Stimulated activated CD8-positive, alpha-beta memory T cell treated with anti-CD3 and anti-CD28 coated beads, Interleukin-12 subunit alpha, Interleukin-12 subunit beta, amount 100 ng/mL, for 24 hours (primary cell): Measurements from ENCODE around the gene MFNG.
"Not testable (repeated sequence)": the region's sequence is repeated elsewhere in the genome, so short reads cannot be mapped to it uniquely, and the experiment has no call there.

ENCODE experiments used
- DNase-seq: peaks from one replicate; pipeline ENCODE4 v3.0.0-alpha.2; 2020; ENCODE audit errors: extremely low read depth

The MFNG gene, protein sequence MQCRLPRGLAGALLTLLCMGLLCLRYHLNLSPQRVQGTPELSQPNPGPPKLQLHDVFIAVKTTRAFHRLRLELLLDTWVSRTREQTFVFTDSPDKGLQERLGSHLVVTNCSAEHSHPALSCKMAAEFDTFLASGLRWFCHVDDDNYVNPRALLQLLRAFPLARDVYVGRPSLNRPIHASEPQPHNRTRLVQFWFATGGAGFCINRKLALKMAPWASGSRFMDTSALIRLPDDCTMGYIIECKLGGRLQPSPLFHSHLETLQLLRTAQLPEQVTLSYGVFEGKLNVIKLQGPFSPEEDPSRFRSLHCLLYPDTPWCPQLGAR

DNA sequence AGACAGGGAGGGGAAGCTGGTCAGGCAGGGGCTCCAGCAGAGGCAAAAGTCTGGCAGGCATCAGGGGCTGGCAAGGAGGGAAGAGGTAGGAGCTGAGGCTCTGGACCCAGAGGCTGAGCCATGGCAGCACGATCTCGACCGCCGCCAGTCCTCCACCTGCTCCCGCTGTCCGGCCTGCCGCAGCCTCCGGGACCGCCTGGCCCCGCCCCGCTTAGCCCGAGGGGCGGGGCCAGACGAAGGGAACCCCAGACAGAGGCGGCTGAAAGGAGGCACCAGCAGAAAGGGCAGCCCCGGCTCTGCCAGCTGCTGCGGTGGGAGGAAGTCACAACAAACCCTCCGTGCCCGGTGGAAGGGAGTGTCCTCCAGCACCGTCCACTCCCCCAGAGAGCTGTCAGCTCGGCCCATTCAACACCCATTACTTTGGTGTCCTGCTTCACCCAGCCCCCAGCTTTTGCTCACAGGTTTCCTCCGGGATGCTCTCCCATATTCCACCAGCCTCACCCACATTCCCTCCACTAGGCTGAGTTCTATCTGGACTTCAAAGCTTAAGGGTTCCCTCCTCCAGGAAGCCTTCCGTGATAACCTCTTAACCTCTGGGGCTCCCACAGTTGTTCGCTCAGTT is at the start of gene MFNG:
MFNG (minus strand) TSS at position 161 of the 622 bp plus-strand sequence. CDS start 207 bp downstream, outside the sequence.
- peak; percentile 41 for DNase-seq

DNA sequence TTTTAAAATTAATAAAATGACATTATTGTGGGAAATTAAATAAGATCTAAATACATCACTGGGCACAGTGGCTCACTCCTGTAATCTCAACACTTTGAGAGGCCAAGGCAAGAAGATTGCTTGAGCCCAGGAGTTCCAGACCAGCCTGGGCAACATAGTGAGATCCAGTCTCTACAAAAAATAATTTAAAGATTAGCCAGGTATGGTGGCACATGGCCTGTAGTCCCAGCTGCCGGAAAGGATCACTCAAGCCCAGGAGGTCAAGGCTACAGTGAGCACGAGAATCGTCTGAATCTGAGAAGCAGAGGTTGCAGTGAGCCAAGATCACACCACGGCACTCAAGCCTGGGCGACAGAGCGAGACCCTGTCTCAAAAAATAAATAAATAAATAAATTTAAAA is 49.0 kb upstream of the MFNG start:
- no peak for DNase-seq

DNA sequence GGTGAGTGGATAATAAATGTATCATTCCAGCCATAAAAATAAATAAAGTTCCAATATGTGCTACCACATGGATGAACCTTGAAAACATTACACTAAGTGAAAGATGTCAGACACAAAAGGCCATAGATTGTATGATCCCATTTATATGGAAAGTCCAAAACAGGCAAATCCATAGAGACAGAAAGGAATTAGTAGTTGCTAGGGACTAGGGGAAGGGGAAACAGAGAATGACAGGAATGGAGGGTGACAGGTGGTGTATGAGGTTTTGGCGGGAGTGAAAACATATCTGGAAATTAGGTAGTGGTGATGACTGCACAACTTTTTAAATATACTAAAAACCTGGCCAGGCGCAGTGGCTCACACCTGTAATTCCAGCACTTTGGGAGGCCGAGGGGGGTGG is 48.3 kb upstream of the MFNG start:
- DNase-seq: no peak

DNA sequence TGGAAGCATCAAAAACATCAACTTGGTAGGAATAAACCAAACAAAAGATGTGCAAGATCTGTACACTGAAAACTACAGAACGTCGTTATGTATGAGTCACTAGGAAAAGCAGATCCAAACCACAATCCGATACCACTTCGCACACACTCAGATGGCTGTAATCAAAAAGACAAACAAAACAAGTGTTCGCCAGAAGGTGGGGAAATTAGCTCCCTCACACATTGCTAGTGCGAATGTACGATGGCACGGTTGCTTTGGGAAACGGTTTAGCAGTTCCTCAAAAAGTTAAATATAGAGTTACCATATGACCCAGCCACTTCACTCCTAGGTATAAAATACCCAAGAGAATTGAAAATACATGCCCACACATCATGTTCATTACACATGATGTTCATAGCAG is 47.8 kb upstream of the MFNG start:
- no peak for DNase-seq

DNA sequence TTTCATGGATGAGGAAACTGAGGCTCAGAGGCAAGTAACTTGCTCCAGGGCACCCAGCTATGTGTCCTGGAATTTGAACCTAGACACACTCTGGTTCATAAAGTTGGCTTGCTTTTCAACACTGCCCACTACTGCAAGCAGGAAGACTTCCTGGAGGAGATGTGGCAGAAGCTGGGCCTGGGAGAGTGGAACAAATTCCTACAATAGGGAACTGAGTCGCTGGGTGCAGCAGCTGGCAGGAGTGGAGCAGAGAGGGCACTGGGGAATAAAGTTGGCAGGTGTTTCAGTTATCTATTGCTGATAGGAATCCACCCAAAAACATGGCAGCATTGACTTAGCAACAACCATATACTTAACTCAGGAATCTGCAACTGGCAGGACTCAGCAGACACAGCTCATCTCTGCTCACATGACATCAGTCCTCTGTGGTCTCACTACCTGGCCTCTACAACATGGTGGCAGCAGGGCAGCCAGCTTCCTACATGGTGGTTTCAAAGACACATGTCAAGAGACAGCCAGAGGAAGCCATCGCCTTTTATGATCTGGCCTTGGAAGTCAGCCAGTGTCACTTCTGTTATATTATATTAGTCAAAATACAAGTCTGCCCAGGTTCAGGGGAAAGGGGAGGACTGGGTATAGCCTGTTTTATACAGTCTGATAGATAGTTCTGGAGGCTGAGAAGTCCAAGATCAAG is 43.6 kb upstream of the MFNG start:
- no peak for DNase-seq

DNA sequence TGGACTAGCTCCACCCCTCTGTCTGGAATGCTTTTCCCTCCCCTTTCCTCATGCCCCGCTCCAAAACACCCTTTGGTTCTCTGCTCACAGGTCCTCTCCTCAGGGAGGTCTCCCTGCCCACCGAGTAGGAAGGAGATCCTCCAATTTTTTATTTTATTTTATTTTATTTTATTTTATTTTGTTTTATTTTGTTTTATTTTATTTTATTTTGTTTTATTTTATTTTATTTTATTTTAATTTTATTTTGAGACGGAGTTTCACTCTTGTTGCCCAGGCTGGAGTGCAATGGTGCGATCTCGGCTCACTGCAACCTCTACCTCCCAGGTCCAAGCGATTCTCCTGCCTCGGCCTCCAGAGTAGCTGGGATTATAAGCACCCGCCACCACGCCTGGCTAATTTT is 41.8 kb upstream of the MFNG start:
- not testable (repeated sequence) for DNase-seq

DNA sequence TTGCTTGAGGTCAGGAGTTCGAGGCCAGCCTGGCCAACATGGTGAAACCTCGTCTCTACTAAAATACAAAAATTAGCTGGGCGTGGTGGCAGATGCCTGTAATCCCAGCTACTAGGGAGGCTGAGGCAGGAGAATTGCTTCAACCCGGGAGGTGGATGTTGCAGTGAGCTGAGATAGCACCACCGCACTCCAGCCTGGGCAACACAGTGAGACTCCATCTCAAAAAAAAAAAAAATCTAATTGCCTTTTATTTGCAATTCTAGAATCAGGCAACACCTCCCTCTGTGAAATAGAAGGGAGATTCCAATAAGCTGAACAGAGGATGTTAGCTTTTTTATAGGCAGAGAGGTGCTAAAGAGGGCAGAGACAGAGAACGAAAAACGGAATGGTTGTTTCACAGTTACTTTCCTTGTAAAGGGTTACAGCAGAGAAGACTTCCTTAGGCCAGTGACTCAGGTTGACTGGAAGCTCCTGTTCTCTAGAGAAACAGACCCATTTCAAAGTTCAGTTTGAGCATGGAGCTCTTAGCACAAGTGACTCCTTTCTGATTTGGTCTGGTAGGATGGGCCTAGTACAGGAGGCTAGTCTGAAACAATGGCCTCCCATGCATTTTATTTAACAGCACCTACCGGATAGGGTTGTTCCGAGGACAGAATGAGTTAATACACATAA is 41.0 kb upstream of the MFNG start:
- DNase-seq: not testable (repeated sequence)

DNA sequence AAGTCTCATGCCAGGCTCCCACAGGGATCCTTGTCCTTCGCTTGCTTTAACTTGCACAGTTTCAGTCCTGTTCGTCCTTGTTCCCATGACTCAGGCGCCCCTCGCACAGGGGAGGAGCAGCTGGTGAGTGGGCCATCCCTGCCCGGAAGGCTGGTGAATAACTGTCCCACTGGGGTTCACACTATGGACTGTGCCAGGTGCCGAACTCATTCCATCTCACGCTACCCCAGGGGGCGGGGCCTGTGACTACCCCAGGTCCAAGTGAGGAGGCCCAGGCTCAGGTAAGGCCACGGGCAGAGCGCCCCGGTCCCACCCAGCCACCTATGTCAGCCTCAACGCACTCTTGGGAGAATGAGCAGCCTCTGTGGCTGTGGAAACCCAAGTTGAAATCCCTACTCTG is 40.2 kb upstream of the MFNG start:
- no peak for DNase-seq

DNA sequence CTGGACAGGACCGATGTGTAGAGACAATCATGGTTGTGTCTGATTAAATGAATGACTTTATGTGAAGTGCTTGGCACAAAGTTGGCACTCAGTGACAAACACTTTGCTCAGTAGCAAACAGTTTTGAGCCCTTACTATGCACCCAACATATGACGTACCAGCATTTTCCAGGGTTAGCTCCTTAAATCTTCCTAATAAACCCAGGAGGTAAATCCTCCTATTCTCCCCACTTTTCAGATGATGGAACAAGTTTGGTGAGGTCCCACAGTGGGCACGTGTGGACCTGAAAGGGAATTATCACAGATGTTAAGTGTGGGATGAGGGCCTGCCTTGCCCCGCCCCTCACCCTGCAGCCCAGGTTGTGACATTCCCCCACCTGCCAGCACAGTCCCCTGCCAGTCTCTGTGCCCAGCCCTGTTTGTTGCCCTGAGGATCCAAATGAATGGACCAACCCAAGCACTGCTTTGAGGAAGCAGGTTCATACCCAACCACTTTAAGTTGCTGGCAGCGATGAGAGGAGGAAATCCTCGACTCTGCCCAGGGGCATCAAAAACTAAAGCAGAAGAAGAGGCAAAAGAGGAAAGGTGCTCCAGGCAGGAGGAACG is 39.7 kb upstream of the MFNG start:
- no peak for DNase-seq

DNA sequence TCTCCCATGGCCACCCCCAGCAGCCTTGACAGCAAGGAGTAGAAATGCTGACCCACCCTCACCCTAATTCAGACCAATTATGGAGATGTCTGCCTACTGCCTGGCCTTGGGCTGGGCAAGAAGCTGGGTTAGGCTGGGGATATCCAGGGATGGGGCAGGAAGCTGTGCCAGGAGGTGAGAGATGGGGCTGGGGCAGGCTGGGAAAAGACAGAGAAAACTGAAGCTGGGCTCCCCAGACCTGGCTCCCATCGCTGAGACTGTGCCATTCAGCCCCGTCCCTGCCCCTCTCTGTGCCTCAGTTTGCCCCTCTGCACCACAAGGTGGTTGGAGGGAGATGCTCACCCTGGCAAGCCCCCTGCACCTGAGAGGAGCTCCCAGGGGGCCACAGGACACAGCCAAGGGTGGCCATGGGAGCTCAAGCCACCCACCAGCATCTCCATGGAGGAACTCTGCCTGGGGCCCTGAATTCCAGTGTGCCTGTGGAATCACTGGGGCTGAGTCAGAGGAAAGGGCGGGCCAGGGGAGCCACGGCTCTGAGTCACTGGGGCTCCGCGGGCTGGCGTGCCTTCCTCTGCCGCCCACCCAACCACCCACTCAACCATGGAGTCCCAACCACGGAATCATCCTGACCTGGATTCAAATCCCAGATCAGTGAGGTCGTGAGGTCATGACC is 39.0 kb upstream of the MFNG start:
- no peak for DNase-seq

DNA sequence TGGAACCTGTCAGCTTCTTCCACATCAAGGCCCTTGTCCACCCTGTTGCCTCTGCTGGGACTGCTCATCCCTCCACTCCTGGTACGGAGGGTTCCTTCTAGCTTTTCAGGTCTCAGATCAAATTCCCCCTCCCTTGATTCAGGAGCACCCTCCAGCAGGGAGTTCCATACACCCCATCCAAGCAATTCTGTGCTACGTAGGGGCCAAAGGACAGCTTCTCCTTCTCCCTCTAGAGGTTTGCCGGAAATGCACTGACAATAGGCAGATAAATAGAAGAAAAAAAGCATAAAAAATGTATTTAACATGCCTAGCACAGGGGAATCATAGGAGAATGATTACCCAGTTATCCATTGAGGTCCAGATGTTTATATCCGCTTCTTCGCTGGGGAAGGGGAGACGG is 36.3 kb upstream of the MFNG start:
- no peak for DNase-seq

DNA sequence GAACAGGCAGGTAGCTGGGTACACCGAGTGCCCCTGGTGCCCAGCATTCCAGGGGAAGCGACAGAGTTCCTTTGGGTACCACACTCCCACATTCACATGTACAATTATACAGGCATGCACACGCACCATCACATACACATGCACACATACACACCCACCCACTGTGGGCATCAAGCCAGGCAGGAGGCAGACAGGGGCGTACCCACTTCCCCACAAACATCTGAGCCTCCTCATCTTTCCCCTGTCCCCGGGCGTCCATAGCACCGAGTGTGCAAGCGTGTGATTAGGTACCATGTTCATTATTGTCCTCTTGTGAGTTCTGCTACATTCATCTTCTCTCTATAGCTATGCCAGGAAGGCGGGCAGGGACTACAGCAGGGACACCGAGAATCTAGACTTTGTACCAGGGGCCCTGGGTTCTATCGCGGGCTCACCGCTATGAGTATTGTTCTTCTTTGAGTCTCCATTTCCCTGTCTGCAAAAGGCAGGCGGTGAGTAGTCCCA is 35.1 kb upstream of the MFNG start:
- no peak for DNase-seq

DNA sequence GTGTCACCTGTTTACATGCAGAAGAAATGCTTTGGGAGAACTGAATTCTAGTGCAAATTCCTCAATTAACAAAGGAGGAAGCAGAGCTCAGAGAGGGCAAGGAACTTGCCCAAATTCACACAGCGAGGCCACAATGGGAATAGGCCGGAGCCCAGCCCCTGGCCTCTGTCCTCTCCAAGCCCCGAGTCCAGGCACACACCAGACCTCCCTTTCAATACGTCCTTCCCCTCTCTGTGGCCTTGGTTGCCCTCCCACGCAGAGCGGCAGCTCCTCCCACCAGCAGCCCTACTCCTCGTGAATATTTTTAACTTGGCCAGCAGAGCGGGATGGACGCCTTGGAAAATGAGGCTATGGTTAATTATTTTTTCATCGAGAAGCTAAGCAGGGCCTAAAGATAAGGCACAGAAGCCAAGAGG is 34.6 kb upstream of the MFNG start:
- no peak for DNase-seq

DNA sequence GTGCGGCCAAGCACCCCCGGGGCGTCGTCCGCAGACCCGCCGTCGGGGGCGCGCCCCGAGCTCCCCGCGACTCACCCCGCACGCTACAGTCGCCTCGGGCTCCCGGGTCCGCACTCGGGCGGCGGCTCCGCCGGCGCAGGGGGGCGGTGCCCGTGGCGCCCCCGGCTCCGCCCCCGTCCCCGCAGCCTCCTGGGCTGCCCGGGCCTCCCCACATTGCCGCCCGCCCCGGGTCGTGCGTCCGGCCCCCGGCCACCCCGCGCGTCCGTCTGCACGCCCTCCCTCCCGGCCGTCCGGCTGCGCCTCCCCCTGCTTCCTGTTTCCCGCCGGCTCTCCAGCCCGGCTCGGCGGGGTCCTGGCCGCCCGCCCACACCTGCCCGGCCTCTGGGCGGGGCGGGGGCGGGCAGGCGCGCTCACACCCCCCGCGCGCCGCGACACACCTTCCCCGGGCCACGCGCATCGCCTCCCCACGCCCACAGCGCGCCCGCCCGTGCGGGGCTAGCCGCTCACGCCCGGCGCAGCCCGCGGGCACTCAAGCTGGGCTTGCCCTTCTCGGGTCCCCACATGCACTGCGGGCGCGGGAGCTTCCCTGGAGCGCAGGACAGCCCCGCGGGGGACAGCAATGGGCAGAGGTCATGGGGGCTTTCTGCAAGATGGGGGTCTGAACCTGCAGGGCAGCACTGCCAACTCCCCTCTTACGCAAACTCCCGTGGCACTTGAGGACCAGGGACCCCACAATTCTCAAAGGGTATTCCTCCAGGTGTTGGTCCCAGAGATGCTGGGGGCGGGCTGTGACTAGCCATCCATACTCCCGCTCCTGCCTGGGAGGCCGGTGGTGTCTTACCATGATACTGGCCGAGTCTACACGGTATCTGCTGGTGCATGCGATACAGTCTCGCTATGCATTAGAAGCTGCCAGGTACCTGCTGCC is 33.3 kb upstream of the MFNG start, which contains the start of gene CARD10:
CARD10 (minus strand) TSS at position 148 of the 928 bp plus-strand sequence. CDS start 215 bp downstream, outside the sequence.
- no peak for DNase-seq

DNA sequence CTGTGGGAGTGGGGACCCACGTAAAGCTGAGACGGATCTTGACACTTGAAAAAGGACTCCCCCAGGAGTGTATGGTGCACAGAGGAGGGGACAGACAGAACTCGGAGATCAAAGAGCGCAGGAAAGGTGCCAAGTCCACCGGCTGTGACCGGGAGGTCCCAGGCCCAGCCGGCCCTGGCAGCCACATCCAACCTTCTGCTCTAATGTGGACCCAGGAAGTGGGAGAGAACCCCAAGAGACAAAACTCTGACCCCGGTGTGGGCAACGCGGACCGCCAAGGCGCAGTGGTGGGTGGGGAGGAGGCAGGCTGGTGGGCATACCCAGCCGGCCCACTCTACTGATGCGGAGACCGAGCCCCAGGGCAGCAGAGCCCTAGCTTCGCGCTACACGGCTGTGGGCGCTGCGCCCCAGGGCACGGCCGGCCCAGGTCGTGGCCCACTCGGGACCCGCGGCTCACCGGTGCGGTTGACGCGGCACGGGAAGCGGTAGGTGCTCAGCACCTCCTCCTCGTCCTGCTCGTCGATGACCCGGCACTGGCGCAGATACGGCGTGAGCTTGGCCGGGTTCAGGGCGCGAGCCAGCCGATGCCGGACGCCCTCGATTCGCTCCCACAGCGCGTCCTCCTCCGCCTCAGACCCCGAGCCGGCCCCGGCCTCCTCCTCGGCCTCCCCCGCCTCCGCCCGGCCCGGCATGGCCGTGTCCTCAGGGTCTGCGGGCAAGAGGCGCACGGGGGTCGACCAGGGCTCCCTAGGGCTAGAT is 32.5 kb upstream of the MFNG start:
- no peak for DNase-seq

DNA sequence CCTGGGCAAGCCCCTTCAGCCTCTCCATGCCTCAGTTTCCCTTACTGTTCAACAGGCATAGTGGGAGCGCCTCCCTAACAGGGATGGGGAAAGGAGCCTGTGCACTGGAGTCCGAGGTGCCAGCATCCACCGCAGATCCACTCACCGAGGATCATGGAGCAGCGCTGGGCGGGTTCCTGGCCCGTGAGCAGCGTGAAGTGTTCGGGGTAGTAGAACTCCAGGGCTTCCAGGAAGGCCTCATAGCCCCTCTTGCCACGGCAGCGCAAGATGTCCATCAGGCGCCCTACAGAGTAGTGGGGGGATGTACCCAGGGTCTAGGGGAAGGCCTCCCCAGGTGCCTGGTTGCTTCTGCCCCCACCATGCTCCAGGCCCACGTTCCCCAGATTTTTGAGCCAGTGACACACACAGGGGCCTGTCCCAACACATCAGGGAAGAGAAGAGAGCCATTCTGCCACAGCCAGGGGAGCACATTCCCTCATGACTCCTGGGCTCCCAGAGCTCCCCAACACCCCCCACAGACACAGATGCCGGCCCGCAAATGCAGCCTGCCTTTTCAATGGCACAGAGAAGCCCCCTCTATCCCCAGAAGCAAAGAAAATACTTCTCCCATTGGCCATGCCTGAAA is 31.8 kb upstream of the MFNG start:
- no peak for DNase-seq

DNA sequence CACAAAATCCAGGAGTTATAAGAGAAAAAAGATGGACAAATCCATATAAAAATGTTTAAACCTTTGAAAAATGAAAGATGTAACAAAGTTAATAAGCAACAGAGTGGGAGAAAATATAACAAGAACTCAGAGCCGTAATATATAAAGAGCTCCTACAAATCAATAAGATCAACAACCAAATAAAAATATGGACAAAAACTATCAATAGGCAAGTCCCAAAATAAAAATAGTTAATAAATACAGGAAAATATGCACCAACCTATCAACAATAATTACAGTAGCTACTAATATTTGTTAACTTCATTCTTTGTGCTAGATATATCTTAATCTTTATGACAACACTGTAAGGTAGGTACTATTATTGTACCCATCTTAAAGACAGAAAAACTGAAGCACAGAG is 30.3 kb upstream of the MFNG start:
- DNase-seq: no peak

DNA sequence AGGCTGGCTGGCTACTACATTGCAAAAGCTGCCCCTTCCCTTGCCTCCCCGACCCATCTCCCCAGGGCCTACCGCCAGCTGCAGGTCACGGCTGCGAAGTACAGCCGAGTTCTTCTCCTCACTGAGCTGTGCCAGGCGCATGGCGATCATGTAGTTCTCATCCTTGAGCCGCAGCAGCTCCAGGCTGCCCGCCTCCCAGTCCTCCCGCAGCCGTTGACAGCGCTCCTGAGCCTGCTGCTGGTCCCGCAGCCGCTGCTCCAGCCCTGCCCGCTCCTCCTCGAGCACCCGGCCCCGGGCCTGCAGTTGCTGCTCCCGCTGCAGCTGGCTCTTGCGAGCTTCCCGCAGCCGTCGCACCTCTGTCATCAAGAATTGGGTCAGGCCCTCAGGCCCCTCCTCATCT is 29.7 kb upstream of the MFNG start:
- no peak for DNase-seq

DNA sequence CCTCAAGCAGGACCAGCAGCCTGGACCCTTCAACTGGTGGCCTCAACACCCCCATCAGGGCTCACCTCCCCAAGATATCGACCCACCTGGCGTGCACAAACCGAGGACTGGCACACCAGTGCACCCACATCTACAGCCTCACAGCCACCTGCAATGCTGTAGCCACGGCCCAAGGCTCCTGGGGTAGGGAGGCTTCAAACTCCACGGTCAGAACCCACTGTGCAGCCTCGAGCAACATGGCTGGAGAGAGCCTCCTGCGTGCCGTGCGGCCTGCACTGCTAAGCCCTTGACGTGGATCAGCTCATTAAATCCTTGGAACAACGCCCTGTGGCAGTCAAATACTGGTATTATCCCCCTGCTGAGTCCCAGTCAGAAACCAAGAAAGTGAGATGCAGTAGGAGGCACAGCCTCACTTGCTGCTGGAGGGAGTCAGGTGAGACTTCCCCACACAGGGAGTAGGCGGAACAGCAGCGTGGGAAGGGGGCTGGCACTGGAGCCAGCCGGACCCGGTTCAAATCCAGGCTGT is 28.4 kb upstream of the MFNG start:
- DNase-seq: no peak
